ENCODE results near the gene MED13L.
"Not testable (repeated sequence)": the region's sequence is repeated elsewhere in the genome, so short reads cannot be mapped to it uniquely, and the experiment has no call there.

The MED13L gene

GRCh38 chr12:116136340-116136739 lies 141.2 kb downstream of the MED13L start:
- FAIRE-seq (no peak), DNase-seq (ENCODE audit: insufficient read length, low spot score) (no peak)

- FAIRE-seq (no peak), DNase-seq (ENCODE audit: insufficient read length, low spot score) (no peak)
Measured at GRCh38 chr12:116135209-116135930, 142.1 kb downstream of the MED13L start.

GRCh38 chr12:116133636-116134214 lies 143.8 kb downstream of the MED13L start:
- DNase-seq (ENCODE audit: insufficient read length, low spot score) (no peak), FAIRE-seq (no peak)

GRCh38 chr12:116133149-116133548 lies 144.3 kb downstream of the MED13L start:
- FAIRE-seq (no peak), DNase-seq (ENCODE audit: insufficient read length, low spot score) (no peak)

- not testable (repeated sequence) for FAIRE-seq; DNase-seq (ENCODE audit: insufficient read length, low spot score)
Measured at GRCh38 chr12:116131987-116132386, 145.5 kb downstream of the MED13L start.

- FAIRE-seq (no peak), DNase-seq (ENCODE audit: insufficient read length, low spot score) (no peak)
Measured at GRCh38 chr12:116131176-116131575, 146.3 kb downstream of the MED13L start.

- FAIRE-seq (peak; percentile 55), DNase-seq (ENCODE audit: insufficient read length, low spot score) (no peak)
Measured at GRCh38 chr12:116130431-116130830, 147.1 kb downstream of the MED13L start.

- FAIRE-seq: no peak
- no peak for DNase-seq (ENCODE audit: insufficient read length, low spot score)
Measured at GRCh38 chr12:116128779-116129178, 148.7 kb downstream of the MED13L start.

GRCh38 chr12:116127859-116128258 lies 149.6 kb downstream of the MED13L start:
- DNase-seq (ENCODE audit: insufficient read length, low spot score) (no peak), FAIRE-seq (no peak)

- FAIRE-seq: no peak
- DNase-seq (ENCODE audit: insufficient read length, low spot score): no peak
Measured at GRCh38 chr12:116126610-116127009, 150.9 kb downstream of the MED13L start.

GRCh38 chr12:116125956-116126566 lies 151.4 kb downstream of the MED13L start:
- no peak for FAIRE-seq

GRCh38 chr12:116125084-116125483 lies 152.4 kb downstream of the MED13L start:
- DNase-seq (ENCODE audit: insufficient read length, low spot score) (no peak), FAIRE-seq (no peak)

More at GRCh38 chr12:116125956-116126566, 151.4 kb downstream of the MED13L start:
- DNase-seq (ENCODE audit: insufficient read length, low spot score): no peak

GRCh38 chr12:116123451-116124258 lies 153.8 kb downstream of the MED13L start:
- DNase-seq (ENCODE audit: insufficient read length, low spot score) (no peak), FAIRE-seq (peak; percentile 79)

GRCh38 chr12:116122628-116123027 lies 154.9 kb downstream of the MED13L start:
- FAIRE-seq: no peak

GRCh38 chr12:116121453-116121871 lies 156.0 kb downstream of the MED13L start:
- FAIRE-seq (no peak), DNase-seq (ENCODE audit: insufficient read length, low spot score) (no peak)

More at GRCh38 chr12:116122628-116123027, 154.9 kb downstream of the MED13L start:
- DNase-seq (ENCODE audit: insufficient read length, low spot score): no peak

- no peak for FAIRE-seq
- DNase-seq (ENCODE audit: insufficient read length, low spot score): no peak
Measured at GRCh38 chr12:116116650-116117424, 160.7 kb downstream of the MED13L start.

- DNase-seq (ENCODE audit: insufficient read length, low spot score) (no peak), FAIRE-seq (no peak)
Measured at GRCh38 chr12:116113398-116114130, 163.9 kb downstream of the MED13L start.

- FAIRE-seq (no peak), DNase-seq (ENCODE audit: insufficient read length, low spot score) (no peak)
Measured at GRCh38 chr12:116106870-116107269, 170.6 kb downstream of the MED13L start.

GRCh38 chr12:116104167-116104767 lies 173.2 kb downstream of the MED13L start:
- no peak for DNase-seq (ENCODE audit: insufficient read length, low spot score)
- FAIRE-seq: no peak
